Neural cell (in vitro differentiated cells): ENCODE data around the gene ZDHHC8. TPM values are rescaled to one million over a fixed set of nuclear protein-coding genes. Genes with fewer than 3 reads are reported as not detected.

Experiments
- H2AFZ ChIP-seq: fragments of 200-600, 300-800 bp; sonication (generic), shearing (Covaris generic); 2 replicates; pipeline ENCODE4 v1.6.0; 2014; ENCODE audit warnings: low read depth, mild to moderate bottlenecking, antibody characterized with exemption, low read length, moderate library complexity
- H3F3A ChIP-seq: fragments of 200-600 bp; shearing (Covaris generic); 2 replicates; pipeline ENCODE4 v1.6.1; 2016; ENCODE audit warnings: mild to moderate bottlenecking, moderate library complexity, mixed read lengths, antibody characterized with exemption, low read length; ENCODE audit not compliant: insufficient read depth, poor library complexity, severe bottlenecking
- H3K27ac ChIP-seq: fragments of 200-600, 300-800 bp; sonication (generic), shearing (Covaris generic); 2 replicates; pipeline ENCODE4 v1.5.1; 2014; ENCODE audit warnings: mild to moderate bottlenecking, low read length, moderate library complexity
- H3K27me3 ChIP-seq: fragments of 300-800, 200-600 bp; sonication (generic), shearing (Covaris generic); 2 replicates; pipeline ENCODE4 v1.6.0; 2014; ENCODE audit warnings: mild to moderate bottlenecking, low read depth, low read length, moderate library complexity; ENCODE audit not compliant: insufficient read depth
- H3K36me3 ChIP-seq: fragments of 300-800, 200-600 bp; sonication (generic), shearing (Covaris generic); 2 replicates; pipeline ENCODE4 v1.5.1; 2014; ENCODE audit warnings: mild to moderate bottlenecking, antibody characterized with exemption, low read length, moderate library complexity; ENCODE audit not compliant: insufficient read depth
- H3K4me2 ChIP-seq: fragments of 300-800, 200-600 bp; sonication (generic), shearing (Covaris generic); 2 replicates; pipeline ENCODE4 v1.6.0; 2014; ENCODE audit warnings: mild to moderate bottlenecking, low read length
- H3K4me3 ChIP-seq: fragments of 300-800, 200-600 bp; sonication (generic), shearing (Covaris generic); 2 replicates; pipeline ENCODE4 v1.5.1; 2014; ENCODE audit warnings: mild to moderate bottlenecking, low read length, moderate library complexity
- H3K79me2 ChIP-seq: fragments of 200-600 bp; shearing (Covaris generic); replicated peaks from 2 replicates; pipeline ENCODE4 v1.6.0; 2014; ENCODE audit warnings: mild to moderate bottlenecking, low read length, moderate library complexity; ENCODE audit not compliant: insufficient read depth
- H3K9ac ChIP-seq: fragments of 300-800, 200-600 bp; sonication (generic), shearing (Covaris generic); 2 replicates; pipeline ENCODE4 v1.6.1; 2016; ENCODE audit warnings: mild to moderate bottlenecking, low read length, mixed read lengths
- H3K9me2 ChIP-seq: fragments of 200-600 bp; shearing (Covaris generic); 2 replicates; pipeline ENCODE4 v1.6.1; 2016; ENCODE audit warnings: mild to moderate bottlenecking, low read length, mixed read lengths; ENCODE audit not compliant: insufficient read depth
- H3K9me3 ChIP-seq: fragments of 200-600, 300-800 bp; sonication (generic), shearing (Covaris generic); 2 replicates; pipeline ENCODE4 v1.6.1; 2016; ENCODE audit warnings: mild to moderate bottlenecking, mixed run types, low read length, moderate library complexity, mixed read lengths
- H4K20me1 ChIP-seq: fragments of 200-600 bp; shearing (Covaris generic); 2 replicates; pipeline ENCODE4 v1.6.1; 2016; ENCODE audit warnings: mild to moderate bottlenecking, mixed run types; ENCODE audit not compliant: insufficient read depth
- CTCF ChIP-seq: fragments of 450-650 bp; IDR thresholded peaks from 2 replicates; pipeline ENCODE4 v1.5.1; 2014; ENCODE audit warnings: antibody characterized with exemption, mild to moderate bottlenecking, moderate library complexity; ENCODE audit not compliant: poor library complexity, severe bottlenecking
- EP300 ChIP-seq: fragments of 450-650 bp; conservative IDR thresholded peaks from 2 replicates; pipeline ENCODE4 v1.6.1; 2014; ENCODE audit warnings: antibody characterized with exemption, mild to moderate bottlenecking, moderate library complexity; ENCODE audit not compliant: poor library complexity, severe bottlenecking
- EZH2 ChIP-seq: fragments of 200-600, 300-800 bp; shearing (Covaris generic), sonication (generic); IDR thresholded peaks from 2 replicates; pipeline ENCODE4 v1.6.1; 2014; ENCODE audit warnings: antibody characterized with exemption, low read length, borderline replicate concordance, mild to moderate bottlenecking; ENCODE audit not compliant: insufficient read depth, poor library complexity, severe bottlenecking
- MXI1 ChIP-seq: fragments of 450-650 bp; conservative IDR thresholded peaks from 2 replicates; pipeline ENCODE4 v1.6.1; 2014; ENCODE audit warnings: antibody characterized with exemption, mild to moderate bottlenecking; ENCODE audit not compliant: poor library complexity, severe bottlenecking
- POLR2AphosphoS5 ChIP-seq: IDR thresholded peaks from 2 replicates; pipeline ENCODE4 v1.6.1; 2012
- RAD21 ChIP-seq: fragments of 450-650 bp; conservative IDR thresholded peaks from 2 replicates; pipeline ENCODE4 v1.6.1; 2014; ENCODE audit warnings: antibody characterized with exemption, mild to moderate bottlenecking, moderate library complexity
- SMC3 ChIP-seq: fragments of 450-650 bp; conservative IDR thresholded peaks from 2 replicates; pipeline ENCODE4 v1.6.1; 2014; ENCODE audit warnings: antibody characterized with exemption, mild to moderate bottlenecking, moderate library complexity; ENCODE audit not compliant: poor library complexity
- TAF1 ChIP-seq: IDR thresholded peaks from 2 replicates; pipeline ENCODE4 v1.6.1; 2012; ENCODE audit warnings: low read depth
- polyA plus RNA-seq: library from polyadenylated mRNA; depleted of rRNA; stranded (reverse); fragments of >200 nt; gene quantifications from 2 replicates; pipeline ENCODE4 v1.2.3, GENCODE V29; 2014
- TF ChIP-seq, protein P1 (sequence below): IDR thresholded peaks from 2 replicates; pipeline ENCODE4 v1.6.1; 2012; ENCODE audit warnings: borderline replicate concordance

Gene ZDHHC8
- polyA plus RNA-seq, 1 donor from 2014 or later: 4.5 TPM

DNA sequence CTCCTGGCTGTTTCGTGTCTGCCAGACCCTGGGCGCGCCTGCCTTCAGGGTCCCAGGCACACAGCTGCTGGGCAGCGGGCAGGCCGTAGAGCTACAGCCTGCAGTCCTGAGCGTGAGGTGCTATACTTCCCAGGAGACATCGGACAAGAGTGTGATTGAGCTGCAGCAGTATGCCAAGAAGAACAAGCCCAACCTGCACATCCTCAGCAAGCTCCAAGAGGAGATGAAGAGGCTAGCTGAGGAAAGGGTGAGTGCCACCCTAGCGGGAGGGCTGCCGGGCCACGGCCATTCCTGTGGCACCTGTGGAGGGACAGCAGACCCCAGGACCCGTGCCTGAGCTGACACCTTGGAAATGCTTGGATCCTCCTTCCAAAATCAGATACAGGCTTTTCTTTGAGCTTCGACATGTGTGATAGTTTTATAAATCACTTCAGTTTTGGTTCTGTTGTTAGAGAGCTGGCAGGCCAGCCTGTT is 22.8 kb upstream of the ZDHHC8 start:
- peaks cover 6% of the 10 kb centered on the region for H4K20me1 ChIP-seq

DNA sequence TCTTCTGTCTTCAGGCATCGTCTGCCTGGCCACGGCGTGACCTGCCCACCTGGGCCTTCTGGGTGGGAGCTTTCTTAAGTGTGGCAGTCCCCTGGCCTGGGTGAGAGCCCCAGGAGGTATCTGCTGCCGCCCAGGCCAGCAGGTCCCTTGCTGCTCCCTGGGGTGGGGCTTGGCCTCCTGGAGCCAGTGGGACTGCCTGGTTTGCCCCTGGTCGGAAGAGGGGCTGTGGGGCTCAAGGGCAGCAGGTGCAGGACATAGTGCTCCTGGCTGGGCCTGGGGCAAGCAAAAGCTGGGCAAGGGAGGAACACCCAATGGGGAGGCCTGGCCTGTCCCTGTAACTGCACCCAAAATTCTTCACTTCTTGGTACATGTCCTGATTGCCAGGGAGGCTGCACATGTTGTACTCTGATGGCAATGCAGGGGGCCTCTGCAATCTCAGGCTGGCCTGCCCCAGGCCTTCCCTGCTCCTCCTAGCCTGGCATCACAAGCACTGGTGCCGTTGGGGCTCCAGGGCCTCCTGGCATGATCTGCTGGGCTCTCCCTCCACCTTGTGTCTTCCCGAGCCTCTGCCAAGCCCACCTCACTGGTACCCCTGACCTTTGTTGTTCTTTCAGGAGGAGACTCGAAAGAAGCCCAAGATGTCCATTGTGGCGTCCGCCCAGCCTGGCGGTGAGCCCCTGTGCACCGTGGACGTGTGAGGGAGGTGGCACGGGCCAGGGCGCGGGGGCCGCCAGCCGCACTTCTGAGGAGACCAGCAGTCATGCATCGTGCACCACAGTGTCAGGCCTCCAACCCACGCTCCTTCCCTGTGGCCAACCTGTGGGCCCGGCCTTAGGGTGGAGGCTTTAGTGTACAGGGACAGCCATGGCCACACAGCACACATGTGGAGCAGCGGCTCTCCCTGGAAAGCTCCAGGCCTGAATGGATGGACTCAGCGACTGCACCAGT is 21.9 kb upstream of the ZDHHC8 start:
- peaks cover 11% of the 10 kb centered on the region for H3K36me3 ChIP-seq
- H3F3A ChIP-seq: no peaks in the 10 kb centered on the region
- no peak overlapping the region for H2AFZ ChIP-seq
- no peaks in the 10 kb centered on the region for H3K79me2 ChIP-seq
- no peak overlapping the region for H3K9ac ChIP-seq
- H4K20me1 ChIP-seq: peaks cover 2% of the 10 kb centered on the region
- H3K9me3 ChIP-seq: no peaks in the 10 kb centered on the region
- H3K27ac ChIP-seq: no peak overlapping the region
- H3K27me3 ChIP-seq: no peaks in the 10 kb centered on the region
- H3K4me2 ChIP-seq: no peak overlapping the region
- H3K4me3 ChIP-seq: no peak overlapping the region
- TF ChIP-seq TAF1 (no peak), MXI1 (no peak), EZH2 (no peak), CTCF (no peak), EP300 (no peak), POLR2AphosphoS5 (no peak), SMC3 (no peak), RAD21 (no peak)
- TF ChIP-seq, protein P1, sequence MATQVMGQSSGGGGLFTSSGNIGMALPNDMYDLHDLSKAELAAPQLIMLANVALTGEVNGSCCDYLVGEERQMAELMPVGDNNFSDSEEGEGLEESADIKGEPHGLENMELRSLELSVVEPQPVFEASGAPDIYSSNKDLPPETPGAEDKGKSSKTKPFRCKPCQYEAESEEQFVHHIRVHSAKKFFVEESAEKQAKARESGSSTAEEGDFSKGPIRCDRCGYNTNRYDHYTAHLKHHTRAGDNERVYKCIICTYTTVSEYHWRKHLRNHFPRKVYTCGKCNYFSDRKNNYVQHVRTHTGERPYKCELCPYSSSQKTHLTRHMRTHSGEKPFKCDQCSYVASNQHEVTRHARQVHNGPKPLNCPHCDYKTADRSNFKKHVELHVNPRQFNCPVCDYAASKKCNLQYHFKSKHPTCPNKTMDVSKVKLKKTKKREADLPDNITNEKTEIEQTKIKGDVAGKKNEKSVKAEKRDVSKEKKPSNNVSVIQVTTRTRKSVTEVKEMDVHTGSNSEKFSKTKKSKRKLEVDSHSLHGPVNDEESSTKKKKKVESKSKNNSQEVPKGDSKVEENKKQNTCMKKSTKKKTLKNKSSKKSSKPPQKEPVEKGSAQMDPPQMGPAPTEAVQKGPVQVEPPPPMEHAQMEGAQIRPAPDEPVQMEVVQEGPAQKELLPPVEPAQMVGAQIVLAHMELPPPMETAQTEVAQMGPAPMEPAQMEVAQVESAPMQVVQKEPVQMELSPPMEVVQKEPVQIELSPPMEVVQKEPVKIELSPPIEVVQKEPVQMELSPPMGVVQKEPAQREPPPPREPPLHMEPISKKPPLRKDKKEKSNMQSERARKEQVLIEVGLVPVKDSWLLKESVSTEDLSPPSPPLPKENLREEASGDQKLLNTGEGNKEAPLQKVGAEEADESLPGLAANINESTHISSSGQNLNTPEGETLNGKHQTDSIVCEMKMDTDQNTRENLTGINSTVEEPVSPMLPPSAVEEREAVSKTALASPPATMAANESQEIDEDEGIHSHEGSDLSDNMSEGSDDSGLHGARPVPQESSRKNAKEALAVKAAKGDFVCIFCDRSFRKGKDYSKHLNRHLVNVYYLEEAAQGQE: no peak
- H3K9me2 ChIP-seq: no peaks in the 10 kb centered on the region

More for the DNA sequence above, 22.8 kb upstream of the ZDHHC8 start:
- Histone ChIP-seq H3K27ac (no peak overlapping the region), H3K9me3 (no peaks in the 10 kb centered on the region), H2AFZ (no peak overlapping the region), H3K36me3 (peaks cover 14% of the 10 kb centered on the region), H3K4me3 (no peak overlapping the region), H3K9me2 (no peaks in the 10 kb centered on the region), H3F3A (no peaks in the 10 kb centered on the region), H3K4me2 (no peak overlapping the region), H3K79me2 (no peaks in the 10 kb centered on the region), H3K27me3 (no peaks in the 10 kb centered on the region), H3K9ac (no peak overlapping the region)
- no peak for TF ChIP-seq TAF1
- no peak for TF ChIP-seq EP300
- no peak for TF ChIP-seq SMC3
- TF ChIP-seq, protein P1: no peak
- TF ChIP-seq POLR2AphosphoS5: no peak
